GM21360 (cell line): ENCODE measurements around the gene GABRG3.
"Not testable (repeated sequence)": the region's sequence is repeated elsewhere in the genome, so short reads cannot be mapped to it uniquely, and the experiment has no call there.

Source experiments
- ATAC-seq: cut with Tn5 transposase; IDR thresholded peaks from one replicate; pipeline ENCODE4 v1.9.1; 2021; ENCODE audit warnings: mild to moderate bottlenecking, moderate library complexity; ENCODE audit not compliant: unreplicated experiment

Gene GABRG3

DNA sequence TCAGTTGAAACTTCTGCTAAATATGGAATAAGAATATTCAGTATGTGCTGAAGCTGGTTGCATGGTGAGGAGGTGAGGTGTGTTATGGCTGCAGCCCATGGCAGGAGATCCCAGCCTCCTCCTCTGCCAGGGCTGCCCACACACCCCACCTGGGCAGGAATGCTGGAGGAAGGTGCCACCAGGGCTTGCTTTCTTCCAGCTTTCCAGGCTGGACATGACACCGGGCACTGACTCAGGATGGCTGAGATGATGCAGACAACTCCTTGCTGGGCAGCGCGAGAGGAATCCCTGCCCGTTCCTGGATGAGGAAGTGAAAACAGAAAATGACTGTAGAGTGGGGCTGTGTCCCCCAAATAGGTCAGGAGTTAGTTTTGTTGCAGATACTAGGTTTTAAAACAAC lies 14.1 kb downstream of the GABRG3 start:
- no peak for ATAC-seq

DNA sequence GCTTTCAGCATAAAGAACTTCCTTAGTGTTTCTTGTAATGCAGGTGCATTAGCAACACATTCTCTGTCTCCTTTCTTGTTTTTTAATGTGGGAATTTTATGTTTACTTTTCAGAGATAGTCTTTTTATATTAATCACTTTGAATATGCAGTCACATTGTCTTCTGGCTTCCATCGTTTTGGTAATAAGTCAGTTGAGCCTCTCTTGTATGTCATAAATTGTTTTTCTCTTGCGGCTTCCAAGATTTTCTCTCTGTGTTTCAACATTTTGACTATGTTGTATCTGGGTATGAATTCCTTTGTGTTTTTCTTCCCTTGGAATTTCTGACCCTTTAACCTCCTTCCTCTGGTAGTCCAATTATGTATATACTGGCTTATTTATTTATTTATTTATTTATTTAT lies 25.3 kb downstream of the GABRG3 start:
- no peak for ATAC-seq

DNA sequence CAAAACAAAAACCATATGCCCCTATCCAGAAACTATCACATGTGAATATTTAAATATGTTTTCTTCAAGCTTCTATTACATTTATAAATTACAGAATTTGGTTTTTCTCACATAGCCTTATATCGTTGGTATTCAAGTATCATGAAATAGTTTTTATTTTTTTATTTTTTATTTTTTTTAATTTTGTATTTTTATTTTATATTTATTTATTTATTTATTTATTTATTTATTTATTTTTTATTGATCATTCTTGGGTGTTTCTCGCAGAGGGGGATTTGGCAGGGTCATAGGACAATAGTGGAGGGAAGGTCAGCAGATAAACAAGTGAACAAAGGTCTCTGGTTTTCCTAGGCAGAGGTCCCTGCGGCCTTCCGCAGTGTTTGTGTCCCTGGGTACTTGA lies 32.0 kb downstream of the GABRG3 start:
- ATAC-seq: not testable (repeated sequence)

DNA sequence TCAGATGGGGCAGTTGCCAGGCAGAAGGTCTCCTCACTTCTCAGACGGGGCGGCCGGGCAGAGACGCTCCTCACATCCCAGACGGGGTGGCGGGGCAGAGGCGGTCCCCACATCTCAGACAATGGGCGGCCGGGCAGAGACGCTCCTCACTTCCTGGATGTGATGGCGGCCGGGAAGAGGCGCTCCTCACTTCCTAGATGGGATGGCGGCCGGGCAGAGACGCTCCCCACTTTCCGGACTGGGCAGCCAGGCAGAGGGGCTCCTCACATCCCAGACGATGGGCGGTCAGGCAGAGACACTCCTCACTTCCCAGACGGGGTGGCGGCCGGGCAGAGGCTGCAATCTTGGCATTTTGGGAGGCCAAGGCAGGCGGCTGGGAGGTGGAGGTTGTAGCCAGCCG lies 33.2 kb downstream of the GABRG3 start:
- ATAC-seq: not testable (repeated sequence)

DNA sequence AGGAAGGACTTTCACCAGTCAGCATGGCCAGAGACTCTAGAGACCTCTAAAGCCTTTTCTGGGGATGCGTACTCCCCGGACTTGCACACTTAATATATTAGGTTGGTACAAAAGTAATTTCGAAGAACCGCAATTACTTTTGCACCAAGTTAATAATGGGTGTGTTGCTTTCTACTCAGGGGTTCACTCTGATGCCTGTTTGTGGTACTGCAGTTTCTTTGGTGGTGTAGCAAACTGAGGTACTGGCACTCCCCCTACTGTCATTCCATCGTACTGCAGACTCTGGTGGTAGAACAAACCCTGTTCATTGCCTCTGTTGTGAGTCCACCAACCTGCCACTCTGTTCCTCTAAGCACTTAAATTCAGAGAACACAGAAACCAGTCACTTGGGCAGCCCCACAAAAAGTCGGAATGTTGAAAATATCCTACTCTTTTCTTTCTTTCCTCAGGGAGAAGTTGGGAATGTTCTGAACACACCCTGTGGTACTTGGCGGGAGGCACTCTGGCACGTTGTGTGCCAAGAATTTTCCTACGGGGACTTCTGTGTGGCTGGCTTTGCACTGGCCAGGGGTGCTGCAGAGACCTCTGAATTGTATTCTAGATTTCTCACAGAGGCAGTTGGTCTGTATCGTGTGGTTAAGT lies 46.3 kb downstream of the GABRG3 start:
- ATAC-seq: no peak

DNA sequence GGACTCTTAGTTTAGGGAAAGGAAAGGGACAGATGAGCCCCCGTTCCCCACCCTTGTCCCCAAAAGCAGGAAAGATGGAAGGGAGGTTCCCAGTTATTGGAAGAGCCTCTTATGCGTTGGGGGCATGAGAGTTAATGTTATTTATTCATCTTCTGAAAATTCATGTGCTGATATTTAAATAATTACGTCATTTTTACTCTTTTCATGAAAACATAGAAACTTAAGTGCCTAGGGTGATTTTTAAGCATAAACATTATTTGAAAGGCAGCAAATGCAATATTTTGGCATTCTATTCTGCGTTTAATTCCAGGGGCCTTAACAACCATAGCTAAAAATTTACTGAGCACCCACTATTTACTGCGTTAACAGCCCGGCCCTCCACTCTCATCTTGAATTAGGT lies 48.7 kb downstream of the GABRG3 start:
- ATAC-seq: no peak

DNA sequence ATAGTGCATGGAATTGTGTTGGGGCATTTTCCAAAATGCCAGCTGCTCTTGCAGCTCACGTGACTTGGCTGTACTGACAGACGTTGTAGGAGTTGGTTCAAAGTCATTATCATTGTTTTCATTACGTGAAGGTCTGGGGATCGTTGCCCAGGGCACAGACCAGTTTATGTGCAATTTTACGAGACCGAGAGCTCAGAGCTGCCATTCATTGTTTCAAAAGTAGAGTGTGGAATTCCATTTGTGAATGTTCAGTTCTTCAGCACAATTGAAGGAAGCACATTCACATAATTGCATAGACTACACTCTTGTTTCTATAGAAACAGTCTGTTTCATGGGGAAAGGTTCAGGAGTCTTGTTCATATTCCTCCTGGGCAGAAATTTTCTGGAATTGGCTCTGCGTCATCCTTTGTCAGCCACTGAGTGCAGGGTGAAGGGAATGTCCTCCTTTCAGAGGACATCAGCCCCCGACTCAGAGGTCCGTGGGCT lies 54.5 kb downstream of the GABRG3 start:
- ATAC-seq: no peak

DNA sequence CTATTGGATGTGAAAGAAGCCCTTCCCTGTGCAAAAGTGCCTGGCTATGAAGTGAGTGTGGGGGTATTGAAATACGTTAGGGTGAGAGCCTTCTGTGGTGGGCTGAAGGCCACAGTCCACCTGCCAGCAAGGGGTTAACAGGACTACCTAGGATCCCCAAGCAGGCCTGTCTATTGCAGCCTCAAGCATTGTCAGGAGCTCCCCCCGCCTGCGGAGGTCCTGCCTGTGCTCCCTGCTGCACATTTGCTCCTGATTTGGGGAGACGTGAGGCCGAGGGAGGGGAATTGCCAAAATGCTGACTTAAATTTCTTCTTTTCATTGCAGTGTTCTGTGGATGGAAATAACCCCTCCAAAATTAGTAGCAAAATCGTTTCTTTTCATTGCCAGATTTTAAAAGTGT lies 56.2 kb downstream of the GABRG3 start:
- ATAC-seq: no peak

DNA sequence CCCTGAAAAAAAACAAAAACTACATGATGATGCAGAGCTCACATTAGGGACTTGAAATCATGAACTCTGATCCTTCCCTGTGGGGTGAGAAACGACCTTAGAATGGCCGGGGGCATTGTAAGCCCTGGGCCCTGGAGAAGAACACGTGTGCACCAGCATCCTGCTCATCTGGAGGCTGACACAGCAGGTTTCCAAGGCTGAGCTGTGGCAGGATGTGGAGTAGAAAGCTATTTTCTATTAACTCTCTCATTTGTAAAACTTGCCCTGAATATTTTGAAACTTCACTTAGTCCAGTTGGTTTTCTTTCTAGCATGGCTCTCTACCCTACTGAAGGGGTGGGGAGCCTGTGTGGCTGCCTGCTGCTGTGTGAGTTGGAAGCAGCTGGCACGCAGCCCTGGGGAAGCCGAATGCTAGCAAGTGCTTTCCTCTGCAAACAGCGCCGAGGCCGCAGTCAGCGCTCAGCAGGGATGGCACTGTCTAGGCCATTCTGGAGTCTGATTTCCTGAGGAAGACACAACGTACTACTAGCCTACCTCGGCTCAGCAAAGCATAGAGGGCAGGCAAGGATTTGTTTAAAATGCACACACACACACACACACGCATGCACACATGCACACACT lies 58.0 kb downstream of the GABRG3 start:
- ATAC-seq: no peak

DNA sequence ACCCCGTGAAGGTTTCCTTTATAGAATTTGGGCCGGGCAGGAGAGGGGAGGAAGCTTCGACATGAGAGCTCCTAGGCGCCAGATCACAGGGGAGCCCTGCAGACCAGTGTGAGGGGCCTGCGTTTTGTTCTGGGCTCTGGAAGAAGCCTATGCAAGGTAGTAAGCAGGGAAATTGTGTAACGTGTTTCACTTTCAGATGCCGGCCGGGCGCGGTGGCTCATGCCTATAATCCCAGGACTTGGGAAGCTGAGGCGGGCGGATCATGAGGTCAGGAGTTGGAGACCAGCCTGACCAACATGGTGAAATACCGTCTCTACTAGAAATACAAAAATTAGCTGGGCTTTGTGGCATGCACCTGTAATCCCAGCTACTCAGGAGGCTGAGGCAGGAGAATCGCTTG lies 65.2 kb downstream of the GABRG3 start:
- ATAC-seq: no peak

DNA sequence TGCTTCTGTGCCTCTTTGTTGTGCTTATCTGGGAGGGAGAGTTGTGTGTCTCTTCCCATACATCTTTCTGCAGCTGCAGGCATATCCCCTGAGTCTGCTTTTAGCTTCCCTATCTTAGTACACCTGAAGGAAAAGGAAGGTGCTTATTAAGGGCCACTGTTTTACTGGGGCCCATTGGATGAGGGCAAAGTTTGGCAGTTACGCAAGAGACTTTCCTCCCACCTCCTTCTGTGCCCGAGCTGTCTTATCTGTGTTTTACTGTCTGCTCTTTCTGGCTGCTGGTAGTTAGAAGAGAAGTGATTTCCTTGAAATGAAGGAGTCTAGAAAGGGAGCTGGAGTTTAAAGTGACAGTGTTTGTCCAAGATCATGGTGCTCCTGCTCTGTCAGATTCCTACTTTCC lies 66.5 kb downstream of the GABRG3 start:
- no peak for ATAC-seq

DNA sequence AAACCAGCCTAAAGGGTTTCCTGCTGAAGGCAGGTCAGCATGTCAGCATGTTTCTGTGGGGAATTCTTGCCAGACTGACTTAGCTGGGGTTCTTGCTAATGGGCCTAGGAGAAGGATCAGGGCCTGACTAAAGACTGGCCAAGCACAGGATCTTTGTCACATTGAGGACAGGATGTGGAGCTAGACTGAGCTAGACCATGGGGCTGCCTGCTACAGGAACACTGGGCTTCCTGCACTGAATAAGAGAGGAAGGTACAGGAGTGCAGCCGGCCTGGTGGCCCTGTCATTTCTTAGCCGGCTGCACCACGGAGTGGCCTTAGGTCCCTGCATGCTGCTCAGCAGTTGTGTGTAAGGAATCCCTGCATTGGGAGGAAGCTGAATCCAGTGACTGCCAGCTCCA lies 68.2 kb downstream of the GABRG3 start:
- no peak for ATAC-seq

DNA sequence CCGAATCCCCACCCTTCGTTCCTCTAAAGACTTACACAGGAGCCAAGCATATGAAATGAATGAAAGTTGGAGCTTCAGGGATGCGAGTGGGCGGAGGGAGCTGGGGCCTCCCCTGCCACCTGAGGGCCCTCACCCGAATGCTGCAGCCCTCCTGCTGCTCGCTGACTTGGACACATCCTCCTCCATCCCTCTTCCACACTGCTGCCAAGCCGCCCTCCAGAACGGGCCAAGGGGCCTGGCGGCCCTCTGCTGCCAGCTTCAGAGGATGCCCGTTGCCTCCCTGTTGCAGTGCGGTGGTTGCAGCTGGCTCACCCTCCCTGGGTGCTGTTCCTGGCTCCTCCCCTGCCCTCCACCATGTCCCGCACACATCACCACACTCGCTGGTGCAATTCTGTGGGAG lies 71.2 kb downstream of the GABRG3 start:
- ATAC-seq: no peak

DNA sequence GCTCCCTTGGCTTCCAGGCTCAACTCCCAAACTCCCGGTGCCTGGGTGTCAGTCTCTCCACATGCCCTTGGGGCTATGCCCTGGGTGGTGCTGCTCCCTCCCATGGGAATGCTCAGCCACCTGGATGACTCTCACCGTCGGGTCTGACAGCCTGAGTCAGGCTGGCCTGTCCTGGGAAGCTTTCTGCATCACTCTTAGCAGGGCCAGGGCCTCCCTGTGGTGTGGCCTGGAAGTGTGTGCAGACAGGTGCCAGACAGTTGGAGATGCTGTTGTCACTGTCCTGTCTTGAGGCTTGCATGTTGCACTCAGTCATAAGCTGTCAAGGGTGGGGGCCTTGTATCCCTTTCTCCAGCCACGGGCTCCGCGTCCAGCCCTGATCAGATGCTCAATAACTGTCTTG lies 71.7 kb downstream of the GABRG3 start:
- no peak for ATAC-seq

DNA sequence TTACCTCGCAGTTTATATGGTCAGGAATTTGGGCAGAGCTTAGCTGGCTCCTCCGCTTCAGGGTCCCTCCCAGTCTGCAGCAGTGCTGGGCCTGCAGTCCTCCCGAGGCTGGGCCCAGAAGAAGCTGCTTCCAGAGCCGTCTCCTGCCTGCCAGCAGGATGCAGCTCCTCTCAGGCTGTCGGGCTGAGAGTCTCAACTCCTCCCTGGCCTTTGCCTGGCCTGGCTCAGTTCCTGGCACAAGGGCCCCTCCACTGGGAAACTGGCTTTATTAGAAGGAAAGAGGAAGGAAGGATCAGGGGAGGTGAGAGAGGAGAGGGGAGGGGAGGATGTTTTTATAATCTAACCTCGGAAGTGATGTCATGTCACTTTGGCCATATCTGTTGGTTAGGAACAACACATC lies 72.8 kb downstream of the GABRG3 start:
- no peak for ATAC-seq

DNA sequence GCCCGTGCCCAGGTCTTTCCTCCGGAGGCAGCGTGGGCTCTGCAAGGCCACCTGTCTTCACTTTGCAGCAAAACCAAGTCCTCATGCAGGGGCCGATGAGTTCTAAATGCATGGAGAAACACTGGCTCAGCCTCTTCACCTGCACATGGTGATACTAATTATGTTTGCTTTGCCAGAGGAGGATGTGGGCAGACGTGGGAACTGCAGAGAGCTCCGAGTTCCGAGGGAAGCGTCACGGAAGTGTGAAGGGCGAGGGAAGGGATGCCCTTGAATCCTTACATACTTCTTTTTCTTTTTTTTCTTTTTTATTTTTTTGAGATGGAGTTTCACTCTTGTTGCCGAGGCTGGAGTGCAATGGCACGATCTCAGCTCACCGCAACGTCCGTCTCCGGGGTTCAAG lies 74.8 kb downstream of the GABRG3 start:
- no peak for ATAC-seq

DNA sequence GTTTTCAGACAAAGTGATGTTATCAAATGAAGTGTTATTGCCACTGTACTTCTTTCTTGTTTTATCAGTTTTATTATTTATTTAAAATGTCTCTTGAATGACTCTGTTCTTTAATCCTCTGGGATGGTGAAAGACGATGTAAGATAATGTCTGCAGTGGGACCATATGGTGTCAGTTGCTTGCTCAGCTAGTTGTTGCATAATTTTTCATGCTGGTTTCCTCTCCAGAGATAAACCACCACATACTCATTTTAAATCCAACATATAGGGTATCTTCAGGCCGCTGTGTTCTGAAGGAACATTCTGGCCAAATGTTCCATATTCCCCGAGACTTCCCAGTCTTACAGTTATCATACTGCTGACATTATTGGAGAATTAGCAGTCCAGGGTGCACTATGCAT lies 75.9 kb downstream of the GABRG3 start:
- no peak for ATAC-seq

DNA sequence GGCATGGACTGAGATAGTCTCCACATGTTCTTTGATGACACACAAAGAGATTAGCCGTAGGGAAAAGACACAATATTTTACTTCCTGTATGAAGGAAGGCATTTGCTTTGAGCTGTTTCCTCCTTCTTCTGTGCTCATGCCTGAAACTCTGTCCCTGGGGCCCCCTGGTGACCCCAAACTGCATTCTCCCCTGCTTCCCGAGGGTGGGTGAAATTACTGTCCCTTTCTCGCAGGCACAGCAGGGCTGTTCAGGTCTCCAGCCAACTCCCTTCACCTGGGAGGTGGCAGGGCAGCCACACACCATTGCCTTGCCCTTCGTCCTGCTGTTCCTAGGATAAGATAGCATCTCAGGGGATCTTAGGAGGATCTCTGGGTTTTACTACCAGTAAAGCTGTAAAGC lies 79.2 kb downstream of the GABRG3 start:
- no peak for ATAC-seq

DNA sequence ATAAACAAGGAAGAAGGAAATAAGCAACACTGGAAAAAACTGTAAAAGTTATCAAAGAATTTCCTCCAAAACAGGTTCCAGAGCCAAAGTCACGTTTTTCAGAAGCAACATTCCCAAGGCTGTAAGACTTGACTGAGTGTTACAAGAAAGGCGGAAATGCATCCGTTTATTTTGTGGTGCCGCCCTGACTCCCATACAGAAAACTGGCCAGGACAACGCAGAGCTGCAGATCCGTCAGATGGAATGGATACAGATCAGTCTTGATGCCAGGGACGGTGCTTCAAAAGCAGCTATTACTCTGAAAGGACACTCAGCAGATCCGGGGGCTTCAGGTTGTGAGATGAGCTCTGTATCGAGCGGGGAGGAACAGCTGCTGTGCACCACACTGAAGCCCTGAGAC lies 83.4 kb downstream of the GABRG3 start:
- ATAC-seq: no peak

DNA sequence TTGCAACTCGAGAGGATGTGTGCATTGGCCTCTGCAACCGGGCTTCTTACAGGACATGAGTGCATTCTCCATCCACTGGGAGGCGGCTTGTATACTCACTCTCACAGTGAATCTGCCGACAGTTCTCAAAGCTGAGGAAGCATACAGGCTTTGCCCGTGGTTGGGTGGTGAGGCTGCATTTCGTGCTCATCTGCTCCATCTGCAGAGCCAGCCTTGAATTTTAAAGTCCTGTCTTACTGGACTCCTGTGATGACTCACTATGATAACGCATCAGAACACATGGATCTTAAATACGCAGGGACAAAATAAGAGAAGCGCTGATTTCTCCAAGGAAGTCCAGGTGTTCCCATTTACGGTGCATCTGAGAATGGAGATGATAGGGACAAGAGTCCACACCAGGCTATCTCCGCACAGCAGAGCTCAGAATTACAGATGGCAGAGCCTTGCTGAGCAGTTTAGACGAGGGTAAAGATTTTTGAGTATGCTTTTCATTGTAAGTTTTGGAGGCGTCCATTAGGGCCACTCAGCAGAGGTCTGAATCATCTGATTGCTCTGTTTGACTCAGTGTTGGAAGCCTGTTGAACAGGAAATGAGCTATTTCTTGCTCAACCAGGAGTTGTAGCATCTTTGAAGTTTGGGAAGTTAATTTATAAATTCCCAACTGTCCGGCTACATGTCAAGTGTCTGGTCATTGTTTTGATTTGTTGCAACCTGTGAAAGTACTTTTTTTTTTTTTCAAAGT lies 87.1 kb downstream of the GABRG3 start:
- no peak for ATAC-seq

DNA sequence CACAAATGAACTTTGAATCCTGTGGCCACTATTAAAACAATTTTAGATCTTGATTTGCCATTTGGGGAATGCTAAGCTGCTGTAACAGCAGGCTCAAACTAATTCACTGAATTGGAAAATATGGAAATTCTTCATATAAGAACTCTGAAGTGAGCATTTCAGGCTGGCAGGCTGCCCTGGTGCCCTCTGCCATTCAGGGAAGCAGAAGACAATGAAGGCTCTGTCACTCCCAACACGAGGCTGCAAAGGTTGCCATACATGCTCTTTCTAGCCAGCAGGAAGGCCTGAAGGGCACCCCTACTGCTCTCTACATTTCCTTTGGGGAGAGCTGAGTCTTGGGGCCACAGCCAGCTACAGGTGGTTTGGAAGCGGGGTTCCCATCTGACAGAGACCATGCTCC lies 88.0 kb downstream of the GABRG3 start:
- no peak for ATAC-seq

DNA sequence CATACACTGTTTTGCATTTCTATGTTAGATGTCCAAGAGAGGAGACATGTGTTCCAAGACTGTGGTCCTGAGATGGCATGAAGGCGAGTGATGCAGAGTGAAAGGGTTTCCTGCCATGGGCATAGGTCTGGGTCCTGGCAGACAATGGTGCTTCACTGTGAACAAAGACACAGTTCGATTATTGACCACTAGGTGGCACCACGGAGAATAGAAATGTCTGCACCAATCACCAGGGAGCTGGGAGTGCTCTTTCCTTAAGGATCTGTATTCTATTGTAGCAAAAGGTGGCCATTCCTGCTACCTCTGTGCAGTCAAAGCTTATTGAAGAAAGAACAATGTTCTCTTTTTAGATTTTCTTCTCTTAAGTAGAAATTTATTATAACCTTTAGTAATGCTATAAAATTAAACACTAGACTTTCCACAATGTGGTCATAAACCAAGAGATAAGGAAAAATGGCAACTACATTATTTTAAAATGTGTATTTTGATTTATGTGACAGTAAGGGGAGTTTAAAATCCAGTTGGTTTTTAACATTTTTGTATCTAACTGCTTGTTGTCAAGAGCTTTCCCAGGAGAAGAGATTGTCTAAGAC lies 88.7 kb downstream of the GABRG3 start:
- ATAC-seq: no peak
